HCT116 (cell line): ENCODE results near the gene C10orf88. TPM values are rescaled to one million over a fixed set of nuclear protein-coding genes. Genes with fewer than 3 reads are reported as not detected.

Experiments used
- ATAC-seq: fragments of 200-7000 bp; cut with Tn5 transposase; 2 replicates; pipeline ENCODE4 v1.9.1; 2020; ENCODE audit warnings: mild to moderate bottlenecking, moderate library complexity
- BruUV-seq: library from RNA; stranded (reverse); fragments of 400-500 nt; replicated peaks from 2 replicates; lab custom pipeline; 2021; lab: Mats Ljungman, UMichigan
- CTCF ChIA-PET: fragments of 300-600 bp; sonication (Branson Sonifier 250); formaldehyde crosslinking; loops from one replicate; lab custom pipeline; 2021; ENCODE audit warnings: antibody characterized with exemption; lab: Charles Lee
- POLR2A ChIA-PET: fragments of 300-600, 350-600 bp; sonication (Branson Sonifier 250); formaldehyde crosslinking; loops from one replicate; lab custom pipeline; 2021; ENCODE audit warnings: antibody characterized with exemption; lab: Charles Lee
- RAD21 ChIA-PET, 2 experiments: fragments of 300-600 bp; sonication (Branson Sonifier 250); formaldehyde crosslinking; loops; one replicate each; lab custom pipeline; 2023; ENCODE audit warnings: low total read pairs in 2 of 2; ENCODE audit not compliant: uncharacterized antibody in 2 of 2, unreplicated experiment in 2 of 2, low non-redundant PET in 1 of 2; lab: Charles Lee
- DNase-seq: peaks from one replicate; pipeline ENCODE4 v3.0.0-alpha.2; 2010; ENCODE audit warnings: low read depth, low spot score
- H2AFZ ChIP-seq: fragments of 200-600 bp; shearing (Covaris generic), sonication (generic); 2 replicates; pipeline ENCODE4 v1.6.1; 2017; ENCODE audit warnings: low read depth, mixed run types, mixed read lengths, antibody characterized with exemption, low read length; ENCODE audit not compliant: poor library complexity, severe bottlenecking
- H3K27ac ChIP-seq: 2 replicates; pipeline ENCODE4 v1.5.1; 2012; ENCODE audit warnings: low read depth, low read length
- H3K27me3 ChIP-seq: fragments of 200-600 bp; sonication (generic); 2 replicates; pipeline ENCODE4 v1.6.1; 2016; ENCODE audit warnings: mixed run types, low read length, mixed read lengths; ENCODE audit not compliant: insufficient read depth
- H3K36me3 ChIP-seq, 2 experiments: fragments of 200-500 bp in 1 of 2; fragments of 200-600 bp in 1 of 2; sonication (Bioruptor generic) in 1 of 2; sonication (generic) in 1 of 2; 2 replicates each; pipeline versions ENCODE4 v1.5.1 to v1.6.1; 2014 to 2016; ENCODE audit warnings: low read length in 2 of 2, inconsistent platforms in 1 of 2, mixed read lengths in 1 of 2, mixed run types in 1 of 2; ENCODE audit not compliant: insufficient read depth in 2 of 2, control insufficient read depth in 1 of 2
- H3K4me1 ChIP-seq, 2 experiments: fragments of 200-600 bp in 1 of 2; sonication (generic) in 1 of 2; 2 replicates each; pipeline versions ENCODE4 v1.5.1 to v1.6.1; 2012 to 2017; ENCODE audit warnings: low read length in 2 of 2, inconsistent platforms in 1 of 2, mild to moderate bottlenecking in 1 of 2, mixed read lengths in 1 of 2, mixed run types in 1 of 2, moderate library complexity in 1 of 2; ENCODE audit not compliant: insufficient read depth in 2 of 2, control insufficient read depth in 1 of 2
- H3K4me2 ChIP-seq: fragments of 200-600 bp; sonication (generic); 2 replicates; pipeline ENCODE4 v1.6.1; 2017; ENCODE audit warnings: mixed run types, low read length, mixed read lengths
- H3K4me3 ChIP-seq, 2 experiments: fragments of 200-600 bp in 1 of 2; sonication (generic) in 1 of 2; replicated peaks in 1 of 2; 2 replicates each; pipeline ENCODE4 v1.5.1; 2011 to 2016; ENCODE audit warnings: low read length in 2 of 2, control low read depth in 1 of 2, low read depth in 1 of 2, mild to moderate bottlenecking in 1 of 2, mixed read lengths in 1 of 2, mixed run types in 1 of 2
- H3K79me2 ChIP-seq: fragments of 200-600 bp; sonication (generic); 2 replicates; pipeline ENCODE4 v1.6.1; 2017; ENCODE audit warnings: mild to moderate bottlenecking, mixed run types, low read length, moderate library complexity, mixed read lengths; ENCODE audit not compliant: insufficient read depth
- H3K9ac ChIP-seq: fragments of 200-600 bp; sonication (generic); 2 replicates; pipeline ENCODE4 v1.6.1; 2016; ENCODE audit warnings: low read length, mixed read lengths
- H3K9me2 ChIP-seq: fragments of 200-600 bp; sonication (generic), shearing (Covaris generic); 2 replicates; pipeline ENCODE4 v1.6.1; 2017; ENCODE audit warnings: mixed run types, mild to moderate bottlenecking, moderate library complexity; ENCODE audit not compliant: insufficient read depth
- H3K9me3 ChIP-seq, 2 experiments: fragments of 200-500 bp in 1 of 2; fragments of 200-600 bp in 1 of 2; sonication (Bioruptor generic) in 1 of 2; sonication (generic) in 1 of 2; 2 replicates each; pipeline ENCODE4 v1.6.1; 2014 to 2017; ENCODE audit warnings: low read length in 2 of 2, mixed read lengths in 2 of 2, inconsistent platforms in 1 of 2, low read depth in 1 of 2, mild to moderate bottlenecking in 1 of 2, mixed run types in 1 of 2, moderate library complexity in 1 of 2; ENCODE audit not compliant: control insufficient read depth in 1 of 2, insufficient read depth in 1 of 2
- H4K20me1 ChIP-seq: fragments of 200-600 bp; sonication (generic), shearing (Covaris generic); 2 replicates; pipeline ENCODE4 v1.6.1; 2017; ENCODE audit warnings: mixed run types, mild to moderate bottlenecking, moderate library complexity; ENCODE audit not compliant: insufficient read depth
- ELF1 ChIP-seq: IDR thresholded peaks from 2 replicates; pipeline ENCODE4 v1.6.1; 2012; ENCODE audit warnings: low read depth, borderline replicate concordance
- EZH2 ChIP-seq: fragments of 200-600 bp; sonication (generic); IDR thresholded peaks from 2 replicates; pipeline ENCODE4 v1.6.1; 2017; ENCODE audit warnings: antibody characterized with exemption, mixed run types
- POLR2A ChIP-seq: IDR thresholded peaks from 2 replicates; pipeline ENCODE4 v1.7.0; 2011; ENCODE audit warnings: borderline replicate concordance; ENCODE audit not compliant: insufficient read depth, insufficient read length; ENCODE audit errors: extremely low read depth
- ZNF274 ChIP-seq: fragments of 200-500 bp; sonication (Bioruptor generic); IDR thresholded peaks from 2 replicates; pipeline ENCODE4 v1.6.1; 2014; ENCODE audit warnings: mild to moderate bottlenecking, low read depth, low read length, inconsistent platforms
- intact Hi-C: fragments of 100-400 bp; cut with micrococcal nuclease; formaldehyde crosslinking; loops from 2 replicates; pipeline ENCODE4 v1.10.0; 2022
- total RNA-seq: library from RNA; stranded (reverse); gene quantifications from one replicate; pipeline ENCODE4 v1.2.1, GENCODE V29; 2021; ENCODE audit not compliant: unreplicated experiment
- TF ChIP-seq, protein P1 (sequence below): IDR thresholded peaks from 2 replicates; pipeline ENCODE4 v1.6.1; 2012
- TF ChIP-seq, protein P2 (sequence below): IDR thresholded peaks from 2 replicates; pipeline ENCODE4 v1.6.1; 2011; ENCODE audit warnings: mild to moderate bottlenecking, low read length, moderate library complexity; ENCODE audit not compliant: insufficient replicate concordance; ENCODE audit errors: extremely low read depth
- TF ChIP-seq, protein P3 (sequence below), 3 experiments: fragments of 200-600 bp in 1 of 3; sonication (generic) in 1 of 3; IDR thresholded peaks in 2 of 3; conservative IDR thresholded peaks in 1 of 3; 2 replicates each; pipeline ENCODE4 v1.5.1; 2012 to 2017; ENCODE audit warnings: low read depth in 2 of 3, low read length in 2 of 3, antibody characterized with exemption in 1 of 3, borderline replicate concordance in 1 of 3, control low read depth in 1 of 3, mild to moderate bottlenecking in 1 of 3, mixed read lengths in 1 of 3, mixed run types in 1 of 3, moderate library complexity in 1 of 3; ENCODE audit not compliant: insufficient read depth in 1 of 3

C10orf88 gene
- total RNA-seq, 1 experiment from 2014 or later = 16.2 TPM

DNA sequence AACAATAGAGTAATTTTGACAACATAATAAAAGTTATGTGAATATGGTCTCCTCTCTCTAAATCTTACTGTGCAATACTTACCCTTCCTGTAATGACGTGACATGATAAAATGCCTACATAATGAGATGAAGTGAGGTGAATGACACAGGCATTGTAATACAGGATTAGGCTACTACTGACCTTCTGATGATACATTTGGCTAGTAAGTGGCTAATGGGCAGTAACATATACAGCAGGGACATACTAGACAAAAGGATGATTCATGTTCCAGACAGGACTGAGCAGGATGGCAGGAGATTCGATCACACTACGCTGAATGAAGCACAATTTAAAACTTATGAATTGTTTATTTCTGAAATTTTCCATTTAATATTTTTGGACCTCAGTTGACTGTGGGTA is 4.7 kb downstream of the C10orf88 start:
- Histone ChIP-seq H3K27ac (no peak overlapping the region), H3K4me2 (no peak overlapping the region), H3K4me1 (peaks cover 0 to 9% of the 10 kb centered on the region in 2 experiments; a peak in 2 of 4 replicates), H2AFZ (no peak overlapping the region), H3K4me3 (no peak overlapping the region), H3K36me3 (peaks cover 11% of the 10 kb centered on the region in 2 experiments; a peak in 2 of 4 replicates), H4K20me1 (no peaks in the 10 kb centered on the region), H3K9me2 (no peaks in the 10 kb centered on the region), H3K9ac (no peak overlapping the region), H3K79me2 (0 out of 2 replicates have a peak, but pooled peaks cover 4% of the 10 kb centered on the region), H3K9me3 (no peaks in the 10 kb centered on the region), H3K27me3 (no peaks in the 10 kb centered on the region)
- no TSS peak for BruUV-seq
- TF ChIP-seq, protein P1, sequence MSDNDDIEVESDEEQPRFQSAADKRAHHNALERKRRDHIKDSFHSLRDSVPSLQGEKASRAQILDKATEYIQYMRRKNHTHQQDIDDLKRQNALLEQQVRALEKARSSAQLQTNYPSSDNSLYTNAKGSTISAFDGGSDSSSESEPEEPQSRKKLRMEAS = no peak
- TF ChIP-seq POLR2A (no peak), ZNF274 (no peak), EZH2 (no peak), ELF1 (no peak)
- TF ChIP-seq, protein P2, sequence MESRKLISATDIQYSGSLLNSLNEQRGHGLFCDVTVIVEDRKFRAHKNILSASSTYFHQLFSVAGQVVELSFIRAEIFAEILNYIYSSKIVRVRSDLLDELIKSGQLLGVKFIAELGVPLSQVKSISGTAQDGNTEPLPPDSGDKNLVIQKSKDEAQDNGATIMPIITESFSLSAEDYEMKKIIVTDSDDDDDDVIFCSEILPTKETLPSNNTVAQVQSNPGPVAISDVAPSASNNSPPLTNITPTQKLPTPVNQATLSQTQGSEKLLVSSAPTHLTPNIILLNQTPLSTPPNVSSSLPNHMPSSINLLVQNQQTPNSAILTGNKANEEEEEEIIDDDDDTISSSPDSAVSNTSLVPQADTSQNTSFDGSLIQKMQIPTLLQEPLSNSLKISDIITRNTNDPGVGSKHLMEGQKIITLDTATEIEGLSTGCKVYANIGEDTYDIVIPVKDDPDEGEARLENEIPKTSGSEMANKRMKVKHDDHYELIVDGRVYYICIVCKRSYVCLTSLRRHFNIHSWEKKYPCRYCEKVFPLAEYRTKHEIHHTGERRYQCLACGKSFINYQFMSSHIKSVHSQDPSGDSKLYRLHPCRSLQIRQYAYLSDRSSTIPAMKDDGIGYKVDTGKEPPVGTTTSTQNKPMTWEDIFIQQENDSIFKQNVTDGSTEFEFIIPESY = no peak
- intact Hi-C loops = no loop called here
- ATAC-seq (no peak), DNase-seq (no peak)
- ChIA-PET POLR2A (no interaction called here), RAD21 (no interaction called here), CTCF (no interaction called here)

DNA sequence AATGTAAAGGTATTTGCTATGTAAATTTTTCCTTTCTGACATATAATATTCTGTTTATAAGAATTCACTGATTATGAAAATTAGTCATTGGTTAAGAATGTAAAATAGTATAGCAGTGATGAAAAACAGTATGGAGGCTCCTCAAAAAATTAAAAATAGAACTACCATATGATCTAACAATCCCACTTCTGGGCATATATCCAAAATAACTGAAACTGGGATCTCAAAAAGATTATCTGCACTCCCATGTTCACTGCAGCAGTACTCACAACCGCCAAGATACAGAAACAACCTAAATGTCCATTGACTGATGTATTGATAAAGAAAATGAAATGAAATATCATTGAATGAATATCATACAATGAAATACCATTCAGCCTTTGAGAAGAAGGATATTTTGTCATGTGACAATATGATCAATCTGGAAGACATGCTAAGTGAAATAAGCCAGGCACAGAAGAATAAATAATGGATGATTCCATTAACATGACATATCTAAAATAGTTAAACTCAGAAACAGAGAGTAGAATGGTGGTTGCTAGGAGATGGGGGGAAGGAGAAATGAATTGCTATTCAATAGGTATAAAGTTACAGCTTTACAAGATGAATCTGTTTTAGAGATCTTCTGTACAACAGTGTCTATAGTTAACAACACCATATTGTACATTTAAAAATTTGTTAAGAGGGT is 14.0 kb downstream of the C10orf88 start:
- ChIA-PET CTCF (no interaction called here), POLR2A (no interaction called here), RAD21 (no interaction called here)
- Histone ChIP-seq H3K9me2 (no peaks in the 10 kb centered on the region), H3K9me3 (no peaks in the 10 kb centered on the region), H3K27ac (no peak overlapping the region), H4K20me1 (no peaks in the 10 kb centered on the region), H2AFZ (no peak overlapping the region), H3K4me3 (no peak overlapping the region), H3K79me2 (no peaks in the 10 kb centered on the region), H3K27me3 (no peaks in the 10 kb centered on the region), H3K36me3 (peaks cover 5 to 18% of the 10 kb centered on the region in 2 experiments; a peak in 2 of 4 replicates), H3K9ac (no peak overlapping the region), H3K4me1 (no peaks in the 10 kb centered on the region), H3K4me2 (no peak overlapping the region)
- BruUV-seq = no TSS peak
- ATAC-seq = no peak
- no peak for DNase-seq
- no peak for TF ChIP-seq ELF1
- TF ChIP-seq, protein P3, sequence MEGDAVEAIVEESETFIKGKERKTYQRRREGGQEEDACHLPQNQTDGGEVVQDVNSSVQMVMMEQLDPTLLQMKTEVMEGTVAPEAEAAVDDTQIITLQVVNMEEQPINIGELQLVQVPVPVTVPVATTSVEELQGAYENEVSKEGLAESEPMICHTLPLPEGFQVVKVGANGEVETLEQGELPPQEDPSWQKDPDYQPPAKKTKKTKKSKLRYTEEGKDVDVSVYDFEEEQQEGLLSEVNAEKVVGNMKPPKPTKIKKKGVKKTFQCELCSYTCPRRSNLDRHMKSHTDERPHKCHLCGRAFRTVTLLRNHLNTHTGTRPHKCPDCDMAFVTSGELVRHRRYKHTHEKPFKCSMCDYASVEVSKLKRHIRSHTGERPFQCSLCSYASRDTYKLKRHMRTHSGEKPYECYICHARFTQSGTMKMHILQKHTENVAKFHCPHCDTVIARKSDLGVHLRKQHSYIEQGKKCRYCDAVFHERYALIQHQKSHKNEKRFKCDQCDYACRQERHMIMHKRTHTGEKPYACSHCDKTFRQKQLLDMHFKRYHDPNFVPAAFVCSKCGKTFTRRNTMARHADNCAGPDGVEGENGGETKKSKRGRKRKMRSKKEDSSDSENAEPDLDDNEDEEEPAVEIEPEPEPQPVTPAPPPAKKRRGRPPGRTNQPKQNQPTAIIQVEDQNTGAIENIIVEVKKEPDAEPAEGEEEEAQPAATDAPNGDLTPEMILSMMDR (IDR thresholded peaks at IDR 0.05 in 2 of 3, conservative IDR thresholded peaks at IDR 0.05 in 1 of 3; ENCODE audit: borderline replicate concordance in 1 of 3, insufficient read depth in 1 of 3, low read depth in 2 of 3, low read length in 2 of 3) = no peak
- intact Hi-C loops = no loop called here
